Measurements from ENCODE around the gene ADARB1. TPM values are rescaled to one million over a fixed set of nuclear protein-coding genes. Genes with fewer than 3 reads are reported as not detected.

The ADARB1 gene
- total RNA-seq, 2 experiments from 2014 or later: 32.8 to 37.7 TPM

DNA sequence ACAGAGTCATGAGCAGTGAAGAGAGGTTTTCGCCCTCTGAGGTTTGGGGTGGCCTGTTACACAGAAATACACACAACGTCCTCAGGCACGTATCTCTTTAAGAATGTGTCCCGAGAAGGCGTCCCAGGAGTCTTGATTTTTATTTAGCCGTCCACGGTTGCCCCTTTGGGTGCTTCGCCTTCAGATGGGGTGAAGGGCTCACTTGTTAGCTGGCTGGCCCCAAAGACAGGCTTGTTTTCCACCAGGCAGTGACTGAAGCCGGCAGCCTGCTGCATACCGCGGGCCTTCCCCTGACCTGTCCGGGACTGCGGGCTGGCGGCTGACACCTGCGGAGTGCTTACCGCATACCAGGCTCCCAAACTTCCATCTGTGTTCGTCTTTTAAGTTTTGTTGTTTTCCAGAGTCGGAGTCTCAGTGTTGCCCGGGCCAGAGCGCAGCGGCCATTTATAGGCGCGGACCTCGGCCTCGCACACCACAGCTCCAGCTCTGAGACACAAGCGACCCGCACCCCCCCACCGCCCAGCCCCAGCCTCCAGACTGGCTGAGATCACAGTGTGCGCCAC lies 1.6 kb upstream of the ADARB1 start:
- Mint-ChIP-seq H3K4me3 (no peak overlapping the region), H3K27ac (no peak overlapping the region), H3K36me3 (ENCODE audit: low read depth) (peaks cover 2% of the 10 kb centered on the region), H3K4me1 (peaks cover 28% of the 10 kb centered on the region), H3K9me3 (ENCODE audit: low read depth) (no peaks in the 10 kb centered on the region), H3K27me3 (no peaks in the 10 kb centered on the region)
- ChIA-PET CTCF (interaction anchor here (1.1 to 1.8 kb wide), 2 partner anchors 18 to 57 kb away, joined by 4 to 5 read pairs; no protein-coding TSS in a partner anchor), POLR2A (no interaction called here)
- no peak for DNase-seq
- intact Hi-C loops (cut with DNase I, micrococcal nuclease): loop anchor here in 1 of 2 experiments (5.0 kb wide), 1 partner anchor 1249 kb away; the partner anchor contains the start of genes C21orf58 and PCNT
- no peak for ATAC-seq

- intact Hi-C loops (cut with DNase I, micrococcal nuclease): loop anchor here in 1 of 2 experiments (2.0 to 5.0 kb wide), 3 partner anchors 199 to 1249 kb away; partner anchors contain the start of genes C21orf58 and PCNT
- DNase-seq (no peak), ATAC-seq (no peak)
- H3K27ac Mint-ChIP-seq: peak overlapping the region; percentile 91
- ChIA-PET CTCF (interaction anchor here (0.6 to 1.8 kb wide), 6 partner anchors 19 to 233 kb away, joined by 3 to 5 read pairs (median 4); no protein-coding TSS in a partner anchor), POLR2A (interaction anchor here (0.9 kb wide), 1 partner anchor 44 kb away, joined by 3 read pairs; no protein-coding TSS in a partner anchor)
- H3K4me1 Mint-ChIP-seq: peaks cover 35% of the 10 kb centered on the region
- H3K4me3 Mint-ChIP-seq: peak overlapping the region; percentile 88
- H3K36me3 Mint-ChIP-seq (ENCODE audit: low read depth): peaks cover 2% of the 10 kb centered on the region
- no peaks in the 10 kb centered on the region for H3K27me3 Mint-ChIP-seq
- no peaks in the 10 kb centered on the region for H3K9me3 Mint-ChIP-seq (ENCODE audit: low read depth)
These were observed 906 bp upstream of the ADARB1 start for GRCh38 chr21:45073301-45074047.

DNA sequence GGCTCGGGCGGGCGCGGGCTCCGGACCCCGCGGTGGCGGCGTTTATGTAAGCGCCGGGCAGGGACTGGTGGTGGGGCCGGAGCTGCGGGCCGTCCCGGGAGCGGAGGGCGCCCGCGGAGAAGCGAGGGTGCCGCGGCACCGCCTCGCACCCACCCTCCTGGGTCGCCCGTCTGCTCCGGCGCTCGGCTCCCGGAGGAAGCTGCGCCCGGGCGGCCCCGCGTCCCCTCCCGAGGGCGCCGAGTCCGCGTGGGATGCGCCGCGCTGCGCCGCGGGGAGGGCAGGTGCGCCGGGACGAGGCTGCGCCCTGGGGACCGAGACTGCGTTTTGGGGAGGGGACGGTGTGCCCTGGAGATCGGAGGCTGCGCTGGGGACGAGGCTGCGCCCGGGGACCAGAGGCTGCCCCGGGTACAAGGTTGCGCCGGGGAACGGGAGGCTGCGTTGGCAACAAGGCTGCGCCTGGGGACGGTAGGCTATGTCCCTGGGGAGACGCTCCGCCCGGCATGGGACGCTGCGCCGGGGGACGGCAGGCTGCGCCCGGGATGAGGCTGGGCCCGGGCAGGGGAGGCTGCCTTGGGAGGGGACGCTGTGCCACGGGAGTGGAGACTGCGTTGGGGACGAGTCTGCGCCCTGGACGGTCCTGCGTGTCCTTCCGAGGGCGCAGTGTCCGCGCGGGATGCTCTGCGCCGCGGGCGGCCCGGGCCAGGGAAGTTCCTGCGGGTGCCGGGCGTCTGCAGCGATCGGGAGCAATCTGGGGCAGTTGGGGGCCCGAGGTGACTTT lies 627 bp downstream of the ADARB1 start:
- Mint-ChIP-seq H3K36me3 (ENCODE audit: low read depth) (peaks cover 2% of the 10 kb centered on the region), H3K27me3 (no peaks in the 10 kb centered on the region), H3K27ac (peak overlapping the region; percentile 83), H3K4me1 (peaks cover 50% of the 10 kb centered on the region), H3K4me3 (peak overlapping the region; percentile 82), H3K9me3 (ENCODE audit: low read depth) (no peaks in the 10 kb centered on the region)
- CTCF ChIA-PET: interaction anchor here (0.8 to 5.7 kb wide), 4 partner anchors 53 to 215 kb away, joined by 3 to 41 read pairs (median 4); no protein-coding TSS in a partner anchor
- POLR2A ChIA-PET: interaction anchor here (0.6 kb wide), 1 partner anchor 37 kb away, joined by 3 read pairs; no protein-coding TSS in a partner anchor
- ATAC-seq (peak; percentile 5), DNase-seq (peak; percentile 66)
- intact Hi-C loops (cut with DNase I, micrococcal nuclease): loop anchor here (1.0 to 5.0 kb wide), 9 partner anchors 52 to 1247 kb away; partner anchors contain the start of genes C21orf58 (in 1 of the 2), PCNT (in 1 of the 2), SLX9 (in 1 of the 2) and UBE2G2 (in 1 of the 2)

GRCh38 chr21:45075596-45076244 lies 1.3 kb downstream of the ADARB1 start:
- intact Hi-C loops (cut with DNase I, micrococcal nuclease): loop anchor here (1.0 to 5.0 kb wide), 10 partner anchors 52 to 745 kb away; partner anchors contain the start of genes SLC19A1 (in 1 of the 2), SLX9 (in 1 of the 2) and UBE2G2 (in 1 of the 2)
- ChIA-PET POLR2A (interaction anchor here (1.0 kb wide), 1 partner anchor 212 kb away, joined by 4 read pairs; the partner anchor contains the start of gene POFUT2), CTCF (interaction anchor here (0.6 to 5.7 kb wide), 10 partner anchors 13 to 328 kb away, joined by 3 to 41 read pairs (median 6); partner anchors contain the start of genes POFUT2 and PTTG1IP)
- H3K9me3 Mint-ChIP-seq (ENCODE audit: low read depth): no peaks in the 10 kb centered on the region
- H3K36me3 Mint-ChIP-seq (ENCODE audit: low read depth): peaks cover 3% of the 10 kb centered on the region
- peak overlapping the region; percentile 83 for H3K27ac Mint-ChIP-seq
- H3K4me3 Mint-ChIP-seq: peak overlapping the region; percentile 82
- ATAC-seq (no peak), DNase-seq (no peak)
- peaks cover 57% of the 10 kb centered on the region for H3K4me1 Mint-ChIP-seq
- no peaks in the 10 kb centered on the region for H3K27me3 Mint-ChIP-seq

DNA sequence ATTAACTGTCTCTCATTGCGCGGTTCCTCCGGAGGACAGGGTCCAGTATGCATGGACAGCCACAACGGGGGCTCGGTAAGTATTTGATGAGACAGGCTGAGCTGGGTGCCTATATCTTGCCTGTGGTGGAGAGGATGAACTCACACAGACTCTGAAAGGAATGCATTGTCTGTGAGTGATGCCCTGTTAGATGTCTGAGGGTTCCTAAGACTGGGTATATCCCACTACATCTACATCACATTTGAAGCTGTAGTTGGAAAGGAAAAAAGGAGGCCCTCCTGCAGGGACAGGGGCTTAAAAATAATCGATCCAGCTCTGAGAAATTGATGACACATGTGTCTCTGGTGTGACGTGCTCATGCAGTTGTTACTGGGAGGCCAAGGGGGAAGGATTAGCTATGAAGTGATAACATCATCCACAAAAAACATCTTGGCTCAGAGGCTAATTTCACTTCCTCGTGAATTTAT lies 1.9 kb downstream of the ADARB1 start:
- peak overlapping the region; percentile 83 for H3K27ac Mint-ChIP-seq
- peak overlapping the region; percentile 82 for H3K4me3 Mint-ChIP-seq
- peaks cover 7% of the 10 kb centered on the region for H3K36me3 Mint-ChIP-seq (ENCODE audit: low read depth)
- intact Hi-C loops (cut with DNase I, micrococcal nuclease): loop anchor here (2.0 to 5.0 kb wide), 6 partner anchors 51 to 745 kb away; partner anchors contain the start of genes SLC19A1 (in 1 of the 2) and UBE2G2 (in 1 of the 2)
- ChIA-PET CTCF (interaction anchor here (0.6 to 5.7 kb wide), 12 partner anchors 13 to 328 kb away, joined by 3 to 41 read pairs (median 6); partner anchors contain the start of genes POFUT2 and PTTG1IP), POLR2A (interaction anchor here (1.0 to 1.6 kb wide), 2 partner anchors 156 to 211 kb away, joined by 3 to 4 read pairs; partner anchors contain the start of genes ITGB2 and POFUT2)
- peaks cover 63% of the 10 kb centered on the region for H3K4me1 Mint-ChIP-seq
- ATAC-seq (peak; percentile 18), DNase-seq (peak; percentile 55)
- H3K9me3 Mint-ChIP-seq (ENCODE audit: low read depth): no peaks in the 10 kb centered on the region
- no peaks in the 10 kb centered on the region for H3K27me3 Mint-ChIP-seq

- H3K27me3 Mint-ChIP-seq: no peaks in the 10 kb centered on the region
- ATAC-seq: no peak
- intact Hi-C loops (cut with DNase I, micrococcal nuclease): loop anchor here (2.0 to 5.0 kb wide), 7 partner anchors 30 to 690 kb away; partner anchors contain the start of gene UBE2G2 (in 1 of the 2)
- peaks cover 22% of the 10 kb centered on the region for H3K36me3 Mint-ChIP-seq (ENCODE audit: low read depth)
- no peaks in the 10 kb centered on the region for H3K9me3 Mint-ChIP-seq (ENCODE audit: low read depth)
- H3K4me1 Mint-ChIP-seq: peaks cover 83% of the 10 kb centered on the region
- POLR2A ChIA-PET: interaction anchor here (0.6 kb wide), 1 partner anchor 308 kb away, joined by 4 read pairs; no protein-coding TSS in a partner anchor
- H3K4me3 Mint-ChIP-seq: peak overlapping the region; percentile 37
- CTCF ChIA-PET: interaction anchor here (1.0 to 5.7 kb wide), 7 partner anchors 21 to 59 kb away, joined by 3 to 41 read pairs (median 5); no protein-coding TSS in a partner anchor
- H3K27ac Mint-ChIP-seq: peak overlapping the region; percentile 98
- DNase-seq: peak; percentile 22
These were observed 4.0 kb downstream of the ADARB1 start for GRCh38 chr21:45078371-45078770.

GRCh38 chr21:45078877-45079281 lies 4.5 kb downstream of the ADARB1 start:
- intact Hi-C loops (cut with DNase I, micrococcal nuclease): loop anchor here (1.0 to 5.0 kb wide), 8 partner anchors 30 to 690 kb away; partner anchors contain the start of gene UBE2G2 (in 1 of the 2)
- ChIA-PET POLR2A (interaction anchor here (0.6 kb wide), 1 partner anchor 309 kb away, joined by 4 read pairs; no protein-coding TSS in a partner anchor), CTCF (interaction anchor here (0.6 to 5.7 kb wide), 12 partner anchors 10 to 278 kb away, joined by 3 to 41 read pairs (median 4); partner anchors contain the start of gene UBE2G2)
- peak; percentile 80 for ATAC-seq
- H3K4me1 Mint-ChIP-seq: peaks cover 86% of the 10 kb centered on the region
- peak overlapping the region; percentile 98 for H3K27ac Mint-ChIP-seq
- H3K4me3 Mint-ChIP-seq: peak overlapping the region; percentile 48
- H3K27me3 Mint-ChIP-seq: no peaks in the 10 kb centered on the region
- peak; percentile 88 for DNase-seq
- H3K9me3 Mint-ChIP-seq (ENCODE audit: low read depth): no peaks in the 10 kb centered on the region
- peaks cover 22% of the 10 kb centered on the region for H3K36me3 Mint-ChIP-seq (ENCODE audit: low read depth)

GRCh38 chr21:45079351-45079750 lies 5.0 kb downstream of the ADARB1 start:
- Mint-ChIP-seq H3K9me3 (ENCODE audit: low read depth) (no peaks in the 10 kb centered on the region), H3K4me3 (peak overlapping the region; percentile 48), H3K27ac (peak overlapping the region; percentile 98), H3K27me3 (no peaks in the 10 kb centered on the region), H3K36me3 (ENCODE audit: low read depth) (peaks cover 27% of the 10 kb centered on the region), H3K4me1 (peaks cover 90% of the 10 kb centered on the region)
- intact Hi-C loops (cut with DNase I, micrococcal nuclease): loop anchor here (1.0 to 5.0 kb wide), 8 partner anchors 29 to 689 kb away; partner anchors contain the start of gene UBE2G2 (in 1 of the 2)
- ATAC-seq (no peak), DNase-seq (no peak)
- CTCF ChIA-PET: interaction anchor here (0.6 to 5.7 kb wide), 11 partner anchors 10 to 278 kb away, joined by 3 to 41 read pairs (median 4); partner anchors contain the start of gene UBE2G2
- POLR2A ChIA-PET: no interaction called here

DNA sequence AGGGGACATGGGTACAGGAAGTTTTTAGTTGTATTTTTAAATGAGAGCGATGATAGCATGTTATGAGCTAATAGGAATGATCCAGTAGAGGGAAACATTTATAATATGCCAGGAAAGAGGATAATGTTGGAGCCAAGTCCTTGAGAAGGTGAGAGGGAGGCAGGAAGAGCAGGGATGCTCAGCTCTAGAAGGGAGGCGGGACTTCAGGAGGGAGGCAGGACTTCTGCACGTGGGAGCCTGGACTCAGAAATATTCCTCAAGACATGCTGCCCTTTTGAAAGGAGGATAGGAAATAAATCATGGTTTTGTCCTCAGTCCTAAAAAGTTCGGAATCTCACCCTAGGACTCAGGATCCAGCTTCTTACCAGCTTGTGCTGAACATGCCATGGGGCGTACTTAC lies 5.9 kb downstream of the ADARB1 start:
- intact Hi-C loops (cut with DNase I, micrococcal nuclease): loop anchor here (2.0 to 10.0 kb wide), 3 partner anchors 25 to 265 kb away; partner anchors contain the start of genes POFUT2 (in 1 of the 2) and SUMO3 (in 1 of the 2)
- peaks cover 32% of the 10 kb centered on the region for H3K36me3 Mint-ChIP-seq (ENCODE audit: low read depth)

More for the DNA sequence above, 5.9 kb downstream of the ADARB1 start:
- ATAC-seq (no peak), DNase-seq (no peak)
- peaks cover 99% of the 10 kb centered on the region for H3K4me1 Mint-ChIP-seq
- POLR2A ChIA-PET: no interaction called here
- no peaks in the 10 kb centered on the region for H3K27me3 Mint-ChIP-seq
- CTCF ChIA-PET: interaction anchor here (0.9 to 5.7 kb wide), 4 partner anchors 9 to 57 kb away, joined by 3 to 41 read pairs (median 4); no protein-coding TSS in a partner anchor
- H3K27ac Mint-ChIP-seq: peak overlapping the region; percentile 98
- H3K4me3 Mint-ChIP-seq: peak overlapping the region; percentile 48
- H3K9me3 Mint-ChIP-seq (ENCODE audit: low read depth): no peaks in the 10 kb centered on the region
